ENCODE measurements around the gene CDV3.

The CDV3 gene

DNA sequence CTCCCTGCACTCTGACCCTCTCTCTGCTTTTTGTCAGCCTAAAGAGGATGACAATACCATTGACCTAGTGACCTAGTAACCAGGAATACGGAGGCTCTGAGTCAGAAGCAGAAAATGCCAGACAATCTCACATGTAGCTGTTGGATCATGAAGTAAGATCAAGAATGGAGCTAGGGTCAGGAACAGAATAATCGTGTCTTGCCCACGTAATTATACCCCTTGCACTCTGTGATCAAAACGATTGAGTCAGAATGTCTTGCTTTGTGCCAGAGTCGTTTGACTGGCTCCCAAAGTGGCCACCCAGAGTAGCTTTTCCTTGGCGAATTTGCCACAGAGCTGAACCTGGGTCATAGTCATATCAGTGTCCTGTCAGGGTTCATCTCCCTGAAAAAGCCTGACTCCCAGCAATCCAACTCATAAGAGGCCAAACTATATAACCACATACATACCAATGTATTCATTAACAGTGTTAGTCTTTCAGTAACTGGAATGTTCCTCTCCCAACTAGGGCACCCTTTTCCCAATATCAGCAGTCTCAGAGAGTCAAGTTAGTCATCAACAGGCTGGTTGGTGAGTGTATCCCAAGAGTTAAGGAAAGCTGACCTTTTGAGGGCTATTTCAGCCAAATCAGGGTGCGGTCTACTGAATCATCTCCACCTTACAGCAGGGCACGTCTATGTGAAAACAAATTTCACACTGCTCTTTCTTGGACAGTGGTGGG is 5.0 kb upstream of the CDV3 start:
- no peak for DNase-seq (ENCODE audit: low read depth)

GRCh38 chr3:133570139-133570936 is 3.1 kb upstream of the CDV3 start:
- no peak for DNase-seq (ENCODE audit: low read depth)

- DNase-seq (ENCODE audit: low read depth): no peak
Measured at GRCh38 chr3:133570937-133571320, 2.6 kb upstream of the CDV3 start.

- DNase-seq (ENCODE audit: low read depth): no peak
Measured at GRCh38 chr3:133572158-133573053, 1.1 kb upstream of the CDV3 start.

DNA sequence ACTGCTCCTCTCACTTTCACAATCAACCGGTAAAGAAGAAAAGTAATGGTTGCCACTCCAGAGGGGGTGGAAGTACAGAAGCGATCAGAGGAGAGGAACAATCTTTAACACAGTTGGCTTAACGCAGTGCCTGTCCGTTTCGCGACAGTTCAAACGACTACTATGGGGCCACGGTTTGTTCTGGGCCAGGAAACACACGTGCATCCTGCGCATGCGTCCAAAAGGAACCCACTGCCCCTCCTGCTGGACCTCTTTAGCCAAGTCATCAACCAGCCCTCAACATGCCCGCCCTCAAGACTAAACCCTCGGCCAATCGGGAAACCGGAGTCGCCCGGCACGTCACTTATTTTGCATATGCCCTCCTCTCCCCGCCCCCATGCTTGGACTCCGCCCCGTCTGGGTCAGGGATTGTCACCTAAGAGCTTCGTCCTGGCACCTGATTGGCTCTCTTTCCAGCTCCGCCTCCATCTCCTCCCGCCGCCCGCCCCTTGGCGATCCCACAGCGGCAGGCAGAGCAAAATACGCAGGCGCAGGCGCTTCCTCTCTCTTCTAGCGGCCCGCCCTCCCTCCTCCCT is 345 bp upstream of the CDV3 start:
- peak; percentile 100 for DNase-seq (ENCODE audit: low read depth)

DNA sequence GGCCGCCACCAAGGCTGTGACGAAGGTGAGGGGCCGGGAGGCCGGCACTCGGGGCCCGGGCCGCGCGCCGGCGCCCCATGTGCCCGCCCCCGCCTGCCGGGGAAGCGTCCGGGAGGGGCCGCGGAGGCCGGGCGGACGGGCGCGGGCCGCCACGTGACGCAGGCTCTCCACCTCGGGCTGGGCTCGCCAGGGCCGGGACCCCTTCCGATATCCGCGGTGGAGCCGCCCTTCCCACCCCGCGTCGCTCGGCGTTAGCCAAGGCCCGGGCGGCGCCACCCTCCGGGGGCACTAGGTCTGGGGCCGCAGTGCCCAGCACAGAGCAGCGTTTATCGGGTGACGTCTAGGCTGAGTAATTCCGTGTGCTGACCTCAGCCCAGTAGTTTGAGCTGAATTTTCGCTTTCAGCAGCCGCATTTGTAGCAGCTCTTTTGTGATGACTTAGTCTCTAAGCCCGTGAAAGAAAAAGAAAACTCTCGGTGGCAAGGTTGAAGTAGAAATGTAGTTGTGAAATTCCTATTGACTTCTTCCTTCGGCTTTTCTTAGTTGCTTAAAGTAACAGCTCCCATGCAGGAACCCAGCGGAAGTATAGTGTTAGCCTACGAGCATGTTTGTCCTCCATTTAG is 885 bp downstream of the CDV3 start:
- DNase-seq (ENCODE audit: low read depth): peak; percentile 37

GRCh38 chr3:133575086-133575485 is 1.6 kb downstream of the CDV3 start:
- DNase-seq (ENCODE audit: low read depth): no peak

GRCh38 chr3:133576169-133576568 is 2.7 kb downstream of the CDV3 start:
- no peak for DNase-seq (ENCODE audit: low read depth)

DNA sequence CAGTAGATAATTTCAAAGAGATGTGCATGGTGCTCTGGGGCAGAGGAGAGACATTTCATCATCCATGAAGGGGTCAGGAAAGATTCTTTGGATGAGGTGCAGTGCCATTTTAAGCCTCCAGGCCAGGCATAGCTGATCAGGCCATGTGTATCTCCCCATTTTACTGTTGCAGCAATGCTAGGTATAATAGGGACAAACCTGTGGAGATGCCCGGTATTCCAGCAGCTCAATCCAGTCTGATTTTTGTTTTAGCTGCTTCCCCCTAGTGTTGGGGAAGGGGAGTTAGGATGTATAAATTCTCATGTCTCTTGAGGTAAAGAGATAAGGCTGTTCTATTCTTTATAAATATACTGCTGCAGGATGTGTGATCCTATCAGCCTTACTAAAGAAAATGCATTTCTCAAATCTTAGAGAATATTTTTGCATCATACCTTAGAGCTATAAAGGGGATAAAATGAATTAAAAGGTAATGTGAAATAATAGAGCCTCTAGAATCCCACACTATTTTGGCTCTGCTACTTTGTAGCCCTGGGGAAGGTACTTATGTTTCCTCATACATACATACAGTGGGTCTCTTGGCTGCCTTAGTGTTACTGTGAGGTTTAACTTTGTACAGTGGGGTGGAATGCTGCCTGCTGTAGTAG is 5.2 kb downstream of the CDV3 start:
- DNase-seq (ENCODE audit: low read depth): no peak

DNA sequence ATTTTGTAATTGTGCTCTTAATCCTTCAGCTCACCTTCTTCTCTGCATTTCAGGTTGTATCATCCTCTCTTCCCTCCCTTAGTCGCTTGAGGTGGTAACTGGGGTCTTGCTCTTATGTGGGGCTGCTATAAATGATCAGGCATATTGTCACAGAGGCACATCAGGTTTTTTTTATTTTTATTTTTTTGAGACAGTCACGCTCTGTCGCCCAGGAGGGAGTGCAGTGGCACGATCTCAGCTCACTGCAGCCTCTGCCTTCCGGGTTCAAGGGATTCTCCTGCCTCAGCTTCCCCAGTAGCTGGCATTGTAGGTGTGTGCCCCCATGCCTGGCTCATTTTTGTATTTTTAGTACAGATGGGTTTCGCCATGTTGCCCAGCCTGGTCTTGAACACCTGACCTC is 9.9 kb downstream of the CDV3 start:
- no peak for DNase-seq (ENCODE audit: low read depth)

DNA sequence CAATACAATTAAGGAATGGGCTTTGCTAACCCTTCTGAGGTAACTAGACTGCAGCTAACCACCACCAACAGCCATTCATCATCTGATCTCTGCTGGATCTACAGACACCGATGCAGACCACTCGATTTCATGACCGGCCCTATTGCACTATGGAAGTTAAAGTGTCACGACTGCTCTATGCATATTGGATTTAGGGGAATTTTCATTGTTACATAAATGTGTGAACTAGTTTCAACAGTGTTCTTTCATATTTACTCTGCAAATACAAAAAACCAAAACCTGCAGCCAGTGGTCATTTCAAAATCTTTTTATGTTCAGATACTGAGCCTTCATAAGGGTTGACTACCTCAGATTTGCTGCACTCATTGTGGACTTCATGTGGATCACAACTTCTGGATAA is 14.5 kb downstream of the CDV3 start:
- DNase-seq (ENCODE audit: low read depth): no peak

DNA sequence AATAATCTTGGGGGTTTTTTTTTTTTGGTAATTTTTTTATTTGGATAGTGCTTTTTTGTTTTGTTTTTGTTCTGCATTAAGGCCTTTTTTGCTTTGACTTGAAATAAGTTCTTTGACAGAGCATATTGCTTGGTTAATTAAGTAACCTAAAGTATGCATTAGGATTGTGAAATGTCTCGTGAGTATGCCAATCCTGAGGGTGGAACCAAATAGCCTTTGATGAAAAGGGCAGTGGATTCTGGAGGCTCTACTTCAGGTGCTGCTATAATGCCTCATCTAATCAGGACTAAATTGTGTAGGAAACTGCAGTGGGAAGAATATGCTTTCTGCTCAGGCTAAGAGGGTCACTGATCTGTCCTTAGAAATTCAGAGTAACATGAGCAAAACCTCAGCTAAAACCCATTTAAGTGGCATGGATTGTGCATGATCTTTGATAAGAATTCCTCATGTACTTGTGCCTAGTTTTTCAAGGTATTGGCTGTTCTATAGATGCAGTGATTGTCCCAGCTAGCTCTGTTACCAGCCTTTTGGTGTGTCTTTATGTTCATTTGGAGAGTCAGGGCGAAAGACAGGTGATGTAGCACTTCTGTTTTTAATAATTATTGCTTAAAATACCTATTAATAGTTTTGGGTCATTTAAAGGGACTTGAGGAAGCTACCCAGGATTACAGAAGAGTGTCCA is 15.4 kb downstream of the CDV3 start:
- DNase-seq (ENCODE audit: low read depth): no peak

DNA sequence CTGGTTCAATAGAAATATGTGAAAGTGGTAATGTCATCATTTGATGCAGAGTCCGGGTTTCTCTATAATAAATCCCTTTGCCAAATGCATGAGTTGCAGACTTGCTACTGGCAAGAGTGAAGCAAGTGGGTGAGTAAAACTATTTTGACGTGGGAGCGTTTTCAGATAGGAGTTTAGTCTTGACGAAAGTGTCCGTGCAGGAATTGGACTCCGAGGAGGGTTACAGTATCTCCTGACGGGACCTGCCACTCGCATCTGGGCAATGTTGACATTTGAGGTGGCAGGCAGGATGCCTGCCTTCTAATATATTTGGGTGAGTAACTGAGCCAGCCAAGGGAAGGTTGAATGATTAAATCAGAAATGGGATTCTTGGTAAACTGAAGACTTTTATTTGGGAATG is 16.0 kb downstream of the CDV3 start:
- no peak for DNase-seq (ENCODE audit: low read depth)

- no peak for DNase-seq (ENCODE audit: low read depth)
Measured at GRCh38 chr3:133591271-133591742, 17.8 kb downstream of the CDV3 start.

- DNase-seq (ENCODE audit: low read depth): no peak
Measured at GRCh38 chr3:133592843-133593242, 19.4 kb downstream of the CDV3 start.

DNA sequence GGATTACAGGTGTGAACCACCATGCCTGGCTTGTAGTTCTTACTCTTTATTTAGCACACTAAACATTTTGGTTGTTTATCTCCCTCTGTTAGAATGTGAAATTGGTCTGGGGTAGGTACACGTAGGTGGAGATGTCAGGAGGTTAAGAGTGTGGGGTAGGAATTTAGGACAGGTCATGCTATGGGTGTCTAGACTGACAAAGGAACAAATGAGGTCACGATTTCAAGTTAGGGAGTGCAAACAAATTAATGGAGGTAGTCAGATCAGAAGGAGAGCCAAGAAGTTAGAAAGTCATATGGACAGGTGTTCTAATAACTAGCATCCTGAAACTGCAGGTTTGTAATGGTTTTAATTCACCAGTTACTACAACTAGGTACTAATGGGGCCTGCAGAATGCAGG is 19.8 kb downstream of the CDV3 start:
- DNase-seq (ENCODE audit: low read depth): no peak

- DNase-seq (ENCODE audit: low read depth): no peak
Measured at GRCh38 chr3:133595341-133595740, 21.9 kb downstream of the CDV3 start.

DNA sequence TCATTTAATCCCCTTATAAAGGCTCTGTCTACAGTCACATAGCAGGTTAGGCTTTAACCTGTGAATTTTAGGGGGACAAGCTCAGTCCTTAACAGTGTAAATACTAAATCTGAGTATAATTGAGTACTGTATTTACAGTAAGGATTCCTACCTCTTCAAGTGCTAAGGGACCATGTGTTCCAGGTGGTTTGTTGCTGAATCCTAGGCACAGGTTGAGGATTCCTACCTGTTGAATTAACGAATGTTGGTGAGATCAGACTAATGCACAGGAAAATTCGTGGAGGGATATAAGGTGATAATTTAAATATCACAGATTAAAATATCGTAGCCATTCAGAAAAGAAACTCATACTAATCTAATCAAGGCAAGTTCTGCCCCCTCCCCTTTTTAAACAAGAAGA is 24.9 kb downstream of the CDV3 start:
- DNase-seq (ENCODE audit: low read depth): no peak

DNA sequence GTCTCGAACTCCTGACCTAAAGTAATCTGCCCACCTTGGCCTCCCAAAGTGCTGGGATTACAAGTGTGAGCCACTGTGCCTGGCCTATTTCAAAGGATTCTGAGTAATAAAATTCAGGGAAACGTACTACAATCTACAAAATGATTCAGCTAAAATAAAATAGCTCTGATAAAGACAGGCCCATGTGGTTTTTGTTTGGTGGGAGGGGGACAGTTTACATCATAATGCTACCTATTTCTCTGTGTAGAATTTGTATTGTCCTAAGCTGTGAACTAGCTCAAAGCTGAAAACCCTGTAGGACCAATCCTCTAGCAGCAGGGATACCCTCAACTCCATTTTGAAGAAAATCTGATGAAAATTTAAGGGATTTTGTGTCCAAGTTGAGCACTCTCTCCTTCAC is 25.8 kb downstream of the CDV3 start:
- no peak for DNase-seq (ENCODE audit: low read depth)

DNA sequence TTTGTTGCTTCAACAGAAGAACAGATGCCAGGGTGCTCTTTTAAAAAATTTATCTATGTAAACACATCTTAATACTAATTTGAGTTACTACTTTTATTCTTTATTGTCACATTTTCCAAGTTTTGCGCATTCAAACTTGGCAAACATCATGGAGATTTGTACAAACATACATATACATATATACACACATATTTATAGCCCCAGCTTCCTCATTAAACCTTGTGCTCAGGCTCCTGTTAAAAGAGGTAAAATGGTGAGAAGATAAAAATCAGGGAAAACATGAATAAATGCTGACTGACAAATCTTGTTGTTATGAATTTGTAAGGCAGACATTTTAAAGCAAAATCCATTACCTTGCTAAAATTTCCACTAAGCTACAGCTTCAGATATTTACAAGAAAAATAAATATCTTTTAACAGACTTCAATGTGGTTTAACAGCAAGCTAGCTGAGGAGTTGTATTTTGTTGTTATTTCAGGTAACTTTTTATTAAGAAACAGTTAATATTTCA is 27.1 kb downstream of the CDV3 start:
- DNase-seq (ENCODE audit: low read depth): no peak

All from T follicular helper cell (primary cell).